Posterior cingulate gyrus (tissue), 11 donors: ENCODE measurements around the gene CEP192.
"Not testable (repeated sequence)": the region's sequence is repeated elsewhere in the genome, so short reads cannot be mapped to it uniquely, and the experiment has no call there.

ENCODE experiments used
- DNase-seq, 10 donors: peaks; one replicate each; pipeline versions ENCODE4 v3.0.0 to v3.0.0-alpha.2; 2020 to 2021; ENCODE audit warnings: mixed read lengths in 3 of 10
- intact Hi-C: fragments of 100-400 bp; cut with DNase I; formaldehyde crosslinking; loops from one replicate; pipeline ENCODE4 v1.15.1; 2023

Gene CEP192

DNA sequence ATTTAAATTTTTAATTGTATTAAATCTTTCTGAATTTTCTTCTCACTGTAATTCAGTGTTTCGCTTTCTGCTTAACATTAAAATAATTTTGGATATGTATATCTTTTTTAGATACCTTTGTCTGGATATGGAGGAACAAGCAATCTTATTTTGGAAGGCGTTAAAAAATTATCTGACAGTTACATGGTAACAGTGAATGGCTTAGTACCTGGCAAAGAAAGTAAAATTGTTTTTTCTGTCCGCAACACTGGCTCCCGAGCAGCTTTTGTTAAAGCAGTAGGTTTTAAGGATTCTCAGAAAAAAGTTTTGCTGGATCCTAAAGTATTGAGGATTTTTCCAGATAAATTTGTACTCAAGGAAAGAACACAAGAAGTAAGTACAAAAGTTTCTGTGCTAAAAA lies 95.7 kb downstream of the CEP192 start:
- DNase-seq = no peak
- intact Hi-C loops = no loop called here

DNA sequence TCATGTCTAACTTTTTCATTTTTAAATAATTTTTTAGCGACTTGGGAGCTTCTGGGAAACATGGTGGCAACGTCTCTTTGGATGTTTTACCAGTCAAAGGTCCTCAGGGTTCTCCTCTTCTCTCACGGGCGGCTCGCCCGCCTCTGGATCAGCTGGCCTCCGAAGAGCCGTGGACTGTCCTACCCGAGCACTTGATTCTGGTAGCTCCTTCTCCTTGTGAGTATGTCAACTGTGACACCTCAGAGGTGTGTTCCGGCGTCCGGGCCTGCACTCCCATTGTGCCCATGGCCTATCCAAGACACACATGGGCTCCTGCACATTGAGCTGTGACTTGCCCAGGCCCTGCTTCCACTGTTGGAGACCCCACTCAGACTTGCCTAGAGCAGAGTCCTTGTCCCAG lies 104.3 kb downstream of the CEP192 start:
- peak in 1 of 10 donors; percentile 72 for DNase-seq
- intact Hi-C loops = no loop called here

DNA sequence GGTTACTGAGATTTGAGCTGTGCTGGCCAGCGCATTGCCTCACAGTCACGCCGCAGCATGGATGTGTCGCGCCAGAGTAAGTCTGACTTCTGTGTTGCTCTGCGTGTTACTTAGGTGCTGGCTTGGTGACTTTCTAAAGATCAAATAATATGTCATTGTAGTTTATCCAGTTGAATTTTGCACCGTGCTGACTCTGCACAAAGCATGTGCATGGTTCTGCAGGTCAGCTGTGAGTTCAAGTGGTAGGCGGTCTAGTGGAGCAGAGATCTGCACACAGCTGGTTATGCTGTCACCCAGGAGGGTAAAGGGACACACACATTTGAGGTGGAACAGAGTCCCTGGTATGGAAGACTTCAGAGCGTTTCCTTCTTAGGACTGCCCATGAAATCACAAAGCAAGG lies 105.1 kb downstream of the CEP192 start:
- DNase-seq = no peak
- intact Hi-C loops = no loop called here

DNA sequence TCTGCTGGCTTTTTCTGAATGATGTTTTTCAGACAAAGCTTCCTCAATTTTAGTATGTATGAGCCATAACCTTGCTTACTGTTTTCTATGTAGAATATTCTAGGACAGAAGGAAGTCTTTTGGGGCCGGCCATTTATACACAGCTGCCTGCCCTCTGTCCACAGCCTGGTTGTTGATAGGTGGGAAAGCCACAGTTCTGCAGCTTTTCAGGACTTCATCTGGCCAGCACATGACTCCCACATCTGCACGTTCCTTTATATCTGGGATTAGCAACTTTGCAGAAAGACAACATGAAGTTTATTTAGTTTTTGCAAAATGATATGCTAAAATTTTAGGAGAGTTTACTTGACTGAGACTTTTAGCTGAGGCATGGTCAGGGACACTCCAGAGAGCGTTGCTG lies 105.6 kb downstream of the CEP192 start:
- no peak for DNase-seq
- intact Hi-C loops = no loop called here

DNA sequence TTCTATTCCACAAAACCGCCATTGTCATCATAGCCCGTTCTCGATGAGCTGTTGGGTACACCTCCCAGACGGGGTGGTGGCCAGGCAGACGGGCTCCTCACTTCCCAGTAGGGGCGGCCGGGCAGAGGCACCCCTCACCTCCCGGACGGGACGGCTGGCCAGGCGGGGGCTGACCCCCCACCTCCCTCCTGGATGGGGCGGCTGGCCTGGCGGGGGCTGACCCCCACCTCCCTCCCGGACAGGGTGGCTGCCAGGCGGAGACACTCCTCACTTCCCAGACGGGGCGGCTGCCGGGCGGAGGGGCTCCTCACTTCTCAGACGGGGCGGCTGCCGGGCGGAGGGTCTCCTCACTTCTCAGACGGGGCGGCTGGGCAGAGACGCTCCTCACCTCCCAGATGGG lies 106.9 kb downstream of the CEP192 start:
- intact Hi-C loops, DNase-seq: not testable (repeated sequence)

DNA sequence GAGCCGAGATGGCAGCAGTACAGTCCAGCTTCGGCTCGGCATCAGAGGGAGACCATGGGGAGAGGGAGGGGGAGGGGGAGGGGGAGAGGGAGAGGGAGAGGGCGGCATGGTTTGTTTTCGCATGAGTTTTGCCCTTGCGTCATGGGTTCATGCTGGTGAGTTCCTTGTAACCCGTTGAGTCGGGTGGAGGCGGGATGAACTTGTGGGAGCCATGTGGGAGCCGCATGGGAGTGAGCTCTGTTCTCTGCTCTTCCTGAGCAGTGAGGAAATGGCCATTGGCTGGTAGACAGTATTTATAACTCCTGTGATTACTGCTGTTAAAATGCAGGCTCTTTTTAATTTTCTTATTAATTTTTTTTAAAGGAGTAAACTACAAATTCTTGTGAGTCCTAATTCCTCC lies 108.0 kb downstream of the CEP192 start:
- intact Hi-C loops = no loop called here
- no peak for DNase-seq

DNA sequence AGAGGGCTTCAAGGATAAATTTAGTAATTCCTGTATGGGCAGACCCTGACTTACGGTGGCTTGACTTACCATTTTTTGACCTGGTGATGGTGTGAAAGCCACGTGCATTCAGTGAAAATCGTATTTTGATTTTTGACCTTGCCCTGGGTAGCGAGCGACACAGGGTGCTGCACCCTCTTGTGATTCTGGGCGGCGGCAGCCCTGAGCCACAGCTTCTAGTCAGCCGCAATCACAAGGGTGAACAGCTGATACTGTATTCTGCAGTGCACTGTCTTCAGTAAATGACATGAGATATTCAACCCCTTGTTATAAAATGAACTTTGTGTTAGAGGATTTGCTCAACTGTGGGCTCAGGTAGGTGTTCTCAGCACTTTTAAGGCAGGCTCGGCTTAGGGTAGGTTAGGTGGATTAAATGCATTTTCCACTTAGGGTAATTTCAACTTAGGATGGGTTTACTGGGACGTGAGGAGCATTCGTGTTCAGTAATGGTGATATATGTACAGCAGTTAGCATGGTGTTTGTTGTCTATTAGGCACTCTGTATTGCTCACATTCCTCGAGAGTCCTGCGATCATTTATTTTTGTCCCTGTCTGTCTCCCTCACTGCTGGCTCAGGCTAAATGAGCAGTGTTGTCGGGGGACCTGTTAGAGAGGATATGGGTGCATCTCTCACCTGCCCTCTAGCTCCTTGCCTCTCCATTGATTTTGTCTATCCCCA lies 109.9 kb downstream of the CEP192 start:
- intact Hi-C loops = loop anchor here (5.0 kb wide), 1 partner anchor 59 kb away; no protein-coding TSS in a partner anchor
- DNase-seq = no peak

DNA sequence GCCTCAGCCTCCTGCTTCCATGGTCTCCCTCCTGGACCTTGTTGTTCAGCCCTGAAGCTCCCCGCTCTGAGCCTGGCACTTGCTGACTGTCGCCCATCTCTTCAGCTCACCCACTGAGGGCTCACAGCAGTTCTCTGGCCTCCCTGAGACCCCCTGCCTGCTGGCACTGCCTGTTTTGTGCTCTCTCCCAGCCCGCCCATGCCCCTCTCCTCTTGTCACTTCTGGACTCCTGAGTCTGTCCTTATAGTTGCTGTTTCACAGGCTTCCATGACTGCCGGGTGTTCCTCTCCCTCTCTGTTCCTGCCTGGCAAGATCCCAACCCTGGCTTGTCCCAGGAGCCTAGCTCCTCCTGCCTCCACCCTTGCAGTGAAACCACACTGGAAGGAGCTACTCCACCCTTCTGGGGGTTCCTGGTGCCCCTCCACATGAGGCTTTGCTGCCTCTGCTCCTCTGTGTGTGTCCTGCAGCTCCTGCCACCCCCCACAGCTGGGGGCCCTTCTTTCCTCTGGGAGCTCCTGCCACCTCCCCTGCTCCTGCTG lies 110.6 kb downstream of the CEP192 start:
- intact Hi-C loops = loop anchor here (5.0 kb wide), 1 partner anchor 59 kb away; no protein-coding TSS in a partner anchor
- DNase-seq = peak in 1 of 10 donors; percentile 54

DNA sequence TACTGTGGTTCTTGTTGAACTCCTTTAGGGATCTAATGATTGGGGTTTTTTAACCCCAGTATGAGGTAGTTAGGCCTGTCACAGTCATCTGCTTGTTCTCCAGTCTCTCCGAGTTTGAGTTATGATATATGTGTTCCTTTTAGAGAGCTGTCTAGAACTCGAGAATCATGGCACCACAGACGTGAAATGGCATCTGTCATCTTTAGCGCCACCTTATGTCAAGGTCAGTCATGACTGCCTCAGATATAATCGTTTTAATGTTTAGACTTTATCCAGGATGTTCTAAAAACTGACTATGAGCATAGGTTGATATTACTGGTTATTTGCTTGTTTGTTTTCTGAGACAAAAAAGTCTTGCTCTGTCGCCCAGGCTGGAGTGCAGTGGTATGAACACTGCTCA lies 112.2 kb downstream of the CEP192 start:
- intact Hi-C loops = loop anchor here (5.0 kb wide), 1 partner anchor 61 kb away; no protein-coding TSS in a partner anchor
- no peak for DNase-seq

DNA sequence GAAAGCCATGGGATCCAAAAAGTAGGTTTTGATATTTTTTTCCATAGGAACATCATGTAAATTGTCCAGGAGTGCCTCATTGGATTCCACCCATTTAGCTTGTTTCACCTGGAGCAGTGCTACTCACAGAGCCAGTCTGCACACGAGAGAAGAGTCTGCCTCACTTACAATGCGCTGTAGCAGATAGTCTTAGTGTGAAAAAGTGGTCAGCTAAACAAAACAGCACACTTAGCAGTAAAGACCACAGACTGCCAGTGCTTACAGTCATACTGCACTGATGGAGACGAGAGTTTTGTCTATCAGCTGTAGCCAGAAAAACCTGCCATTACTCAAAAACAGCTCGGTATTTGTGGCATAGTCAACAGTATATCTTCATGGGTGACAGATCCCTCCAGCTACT lies 113.9 kb downstream of the CEP192 start:
- no peak for DNase-seq
- intact Hi-C loops = no loop called here

DNA sequence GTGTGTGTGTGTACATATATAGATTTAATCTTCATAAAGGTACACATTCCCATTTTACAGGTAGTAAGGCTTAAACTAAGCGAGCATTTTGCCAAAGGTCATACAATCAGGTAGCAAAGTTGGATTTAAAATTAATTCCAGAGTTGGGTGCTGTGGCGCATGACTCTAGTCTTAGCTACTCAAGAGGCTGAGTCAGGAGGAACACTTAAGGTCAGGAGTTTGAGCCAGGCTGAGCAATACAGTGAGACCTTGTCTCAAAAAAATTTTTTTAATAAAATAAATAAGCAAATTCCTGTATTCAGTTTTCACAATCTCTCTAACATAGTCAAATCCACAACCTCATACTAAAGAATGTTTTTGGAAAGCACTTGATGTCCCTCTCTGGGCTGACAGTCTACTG lies 115.9 kb downstream of the CEP192 start:
- intact Hi-C loops = no loop called here
- DNase-seq = no peak

DNA sequence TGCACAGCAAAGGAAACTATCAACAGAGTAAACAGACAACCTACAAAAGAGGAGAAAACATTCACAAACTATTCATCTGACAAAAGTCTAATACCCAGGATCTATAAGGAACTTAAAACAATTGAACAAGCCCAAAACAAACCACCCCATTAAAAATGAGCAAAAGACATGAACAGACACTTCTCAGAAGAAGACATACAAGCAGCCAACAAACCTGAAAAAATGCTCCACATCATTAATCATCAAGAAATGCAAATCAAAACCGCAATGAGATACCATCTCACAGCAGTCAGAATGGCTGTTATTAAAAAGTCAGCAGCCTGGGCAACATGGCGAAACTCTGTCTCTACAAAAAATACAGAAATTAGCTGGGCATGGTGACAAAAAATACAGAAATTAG lies 117.2 kb downstream of the CEP192 start:
- intact Hi-C loops = no loop called here
- DNase-seq = no peak

DNA sequence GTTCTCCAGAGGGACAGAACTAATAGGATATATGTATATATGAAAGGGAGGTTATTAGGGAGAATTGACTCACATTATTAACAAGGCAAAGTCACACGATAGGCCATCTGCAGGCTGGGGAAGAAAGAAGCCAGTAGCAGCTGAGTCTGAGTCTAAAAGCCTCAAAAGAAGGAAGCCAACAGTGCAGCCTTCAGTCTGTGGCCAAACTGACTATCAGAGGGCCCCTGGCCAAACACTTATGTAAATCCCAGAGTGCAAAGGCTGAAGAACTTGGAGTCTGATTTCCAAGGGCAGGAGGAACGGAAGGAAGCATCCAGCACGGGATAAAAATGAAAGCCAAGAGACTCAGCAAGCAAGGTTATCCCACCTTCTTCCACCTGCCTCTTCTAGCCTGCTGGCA lies 119.4 kb downstream of the CEP192 start:
- intact Hi-C loops = no loop called here
- DNase-seq = no peak

DNA sequence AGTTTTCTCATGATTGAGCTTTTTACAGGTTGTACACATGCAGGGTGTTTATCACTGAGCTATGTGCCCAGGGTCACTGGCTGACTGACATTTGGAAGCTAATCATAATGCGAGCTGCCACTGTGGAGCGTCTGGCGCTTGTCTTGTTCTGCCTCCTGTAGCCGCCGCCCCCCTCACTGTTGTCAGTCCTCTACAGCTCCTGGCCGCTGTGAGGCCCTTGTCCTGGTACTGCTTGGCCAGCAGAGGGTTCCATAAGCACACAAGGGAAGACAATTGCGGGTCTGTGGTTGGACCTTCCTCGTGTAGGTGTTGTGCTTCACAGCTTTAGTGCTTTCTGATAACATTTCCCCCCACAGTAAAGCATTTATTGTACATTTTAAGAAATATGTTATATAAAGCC lies 121.8 kb downstream of the CEP192 start:
- intact Hi-C loops = no loop called here
- peak; percentile 36 to 95 (median 70) for DNase-seq

DNA sequence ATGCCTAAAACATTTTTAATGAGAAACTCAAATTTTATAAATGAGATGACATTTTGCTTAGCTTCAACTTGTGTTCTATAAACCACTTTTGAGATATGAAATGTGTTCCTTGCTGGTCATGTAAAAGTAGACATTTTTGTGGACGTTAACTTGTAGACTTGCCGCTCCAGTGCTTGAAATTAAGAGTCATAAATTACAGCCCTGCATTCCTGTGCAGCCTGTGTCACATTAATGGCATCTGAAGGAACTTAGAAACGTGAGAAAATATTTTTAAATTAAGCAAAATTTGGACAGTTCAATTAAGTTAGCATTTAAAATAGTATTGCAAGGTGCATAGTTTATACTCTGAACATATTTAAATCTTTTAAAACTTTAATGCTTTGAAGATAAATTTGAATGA lies 129.1 kb downstream of the CEP192 start:
- no peak for DNase-seq
- intact Hi-C loops = no loop called here

DNA sequence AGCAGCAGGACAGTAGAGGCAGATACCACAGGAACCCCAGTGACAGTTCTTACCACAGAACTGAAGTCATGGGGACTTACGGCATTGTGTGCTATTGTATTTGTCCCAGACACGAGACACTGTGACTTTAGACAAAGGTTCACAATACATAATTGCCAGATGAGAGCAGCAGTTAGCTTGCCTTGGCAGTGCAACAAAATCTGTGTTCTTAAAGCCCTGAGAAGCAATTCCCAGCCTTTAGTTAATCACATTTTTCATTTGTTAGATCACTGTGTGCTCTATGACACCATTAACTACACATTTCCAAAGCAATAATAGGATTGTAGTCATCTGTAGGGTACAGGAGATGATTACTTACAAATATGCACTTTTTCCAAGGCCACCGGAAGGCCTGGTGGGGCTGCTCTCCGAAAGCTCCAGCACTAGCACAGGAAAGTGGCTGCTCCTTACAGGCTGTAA lies 129.8 kb downstream of the CEP192 start:
- no peak for DNase-seq
- intact Hi-C loops = no loop called here

DNA sequence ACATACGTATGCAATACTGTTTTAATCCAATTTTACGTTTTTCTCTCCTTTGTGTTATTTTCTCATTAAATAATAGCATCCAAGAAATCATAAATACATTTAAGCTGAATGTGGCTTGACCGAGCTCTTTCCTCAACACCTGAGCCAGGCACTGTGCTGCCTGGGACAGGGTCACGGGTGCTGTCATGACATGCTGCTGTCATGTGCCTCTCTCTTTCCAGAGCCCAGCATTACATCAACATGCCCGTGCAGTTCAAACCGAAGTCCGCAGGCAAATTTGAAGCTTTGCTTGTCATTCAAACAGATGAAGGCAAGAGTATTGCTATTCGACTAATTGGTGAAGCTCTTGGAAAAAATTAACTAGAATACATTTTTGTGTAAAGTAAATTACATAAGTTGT lies 133.2 kb downstream of the CEP192 start:
- intact Hi-C loops = no loop called here
- DNase-seq = no peak

DNA sequence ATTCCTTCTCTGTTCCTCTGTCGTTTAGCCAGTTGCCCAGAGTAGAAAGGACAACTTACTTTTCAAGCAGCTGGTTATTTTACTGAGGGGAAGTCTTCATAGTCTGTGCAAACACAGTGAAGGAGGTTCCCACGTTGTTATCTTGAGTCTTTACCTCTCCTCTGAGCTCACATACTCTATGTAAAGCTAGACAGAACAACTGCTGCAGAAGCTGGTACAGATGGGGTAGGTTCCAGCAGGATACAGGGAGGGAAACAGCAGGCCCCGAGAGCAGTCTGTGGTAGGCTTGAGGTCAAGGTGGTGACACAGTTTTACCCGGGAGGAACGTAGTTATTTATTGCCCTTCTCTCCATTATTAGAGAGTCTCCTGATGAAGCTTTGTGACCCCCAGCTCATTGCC lies 134.0 kb downstream of the CEP192 start:
- DNase-seq = no peak
- intact Hi-C loops = no loop called here

DNA sequence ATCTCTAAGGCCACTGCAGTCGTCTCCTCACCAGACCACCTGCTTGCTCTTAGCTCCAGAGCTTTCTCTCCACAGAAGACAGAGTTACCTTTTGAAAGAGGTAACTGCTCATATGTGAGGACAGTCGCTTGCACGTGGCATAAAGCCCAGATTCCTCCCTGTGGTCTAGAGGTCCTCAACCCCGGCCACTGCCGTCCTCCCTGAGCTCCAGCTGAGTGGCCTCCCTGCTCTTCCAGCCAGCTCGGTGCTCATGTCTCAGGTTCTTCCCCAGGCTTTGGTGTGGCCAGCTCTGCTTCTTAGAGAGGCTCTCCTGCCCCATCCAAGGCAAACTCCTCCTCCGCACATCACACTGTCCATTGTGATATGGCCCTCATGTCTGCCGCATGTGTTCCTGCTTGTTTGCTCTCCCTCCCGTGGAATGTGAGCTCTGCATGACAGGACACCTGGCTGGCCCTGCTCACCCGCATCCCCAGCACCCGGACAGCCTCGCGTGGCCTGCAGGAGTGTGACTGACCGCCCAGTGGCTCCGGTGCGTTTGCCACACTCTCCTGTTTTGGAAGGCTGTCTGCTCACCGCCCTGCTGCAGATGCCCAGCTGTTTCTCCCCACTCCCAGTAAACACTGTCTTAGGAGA lies 135.9 kb downstream of the CEP192 start:
- no peak for DNase-seq
- intact Hi-C loops = no loop called here

DNA sequence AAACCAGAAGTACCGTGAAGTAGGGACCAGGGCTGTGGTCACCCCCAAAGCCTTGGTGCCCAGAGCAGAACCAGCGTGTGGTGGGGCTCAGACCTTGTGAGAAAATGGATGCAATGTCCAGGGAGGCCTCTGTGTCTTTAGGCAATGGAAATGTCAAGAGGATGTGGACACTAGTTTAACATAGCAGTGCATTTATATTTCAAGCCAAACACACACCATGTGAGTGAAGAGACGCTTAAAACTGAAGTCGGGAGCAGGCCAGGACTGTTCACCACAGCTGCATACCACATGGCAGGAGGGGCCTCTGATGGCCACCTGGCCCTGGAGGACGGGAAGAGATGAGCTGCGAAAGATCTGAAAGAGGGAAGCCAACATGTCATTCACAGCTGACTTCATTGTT lies 140.1 kb downstream of the CEP192 start:
- intact Hi-C loops = no loop called here
- no peak for DNase-seq

DNA sequence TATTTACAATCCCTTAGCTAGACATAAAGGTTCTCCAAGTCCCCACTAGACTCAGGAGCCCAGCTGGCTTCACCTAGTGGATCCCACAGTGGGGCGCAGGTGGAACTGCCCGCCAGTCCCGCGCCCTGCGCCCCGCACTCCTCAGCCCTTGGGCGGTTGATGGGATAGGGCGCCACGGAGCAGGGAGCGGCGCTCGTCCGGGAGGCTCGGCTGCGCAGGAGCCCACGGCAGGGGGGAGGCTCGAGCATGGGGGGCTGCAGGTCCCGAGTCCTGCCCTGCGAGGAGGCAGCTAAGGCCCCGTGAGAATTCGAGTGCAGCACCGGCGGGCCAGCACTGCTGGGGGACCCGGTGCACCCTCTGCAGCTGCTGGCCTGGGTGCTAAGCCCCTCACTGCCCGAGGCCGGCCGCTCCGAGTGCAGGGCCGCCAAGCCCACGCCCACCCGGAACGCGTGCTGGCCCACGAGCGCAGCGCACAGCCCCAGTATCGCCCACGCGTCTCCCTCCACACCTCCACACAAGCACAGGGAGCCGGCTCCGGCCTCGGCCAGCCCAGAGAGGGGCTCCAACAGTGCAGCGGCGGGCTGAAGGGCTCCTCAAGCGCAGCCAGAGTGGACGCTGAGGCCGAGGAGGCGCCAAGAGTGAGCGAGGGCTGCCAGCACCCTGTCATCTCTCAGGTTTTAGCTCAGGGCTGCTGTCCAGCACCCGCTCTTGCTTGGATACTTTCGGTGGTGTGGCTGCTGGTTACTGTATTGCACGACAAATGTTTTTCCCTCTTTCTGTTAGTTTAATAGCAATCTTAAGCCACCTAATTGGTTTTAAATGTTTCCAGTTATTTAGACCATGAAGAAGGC lies 143.6 kb downstream of the CEP192 start:
- no peak for DNase-seq
- intact Hi-C loops = no loop called here
